Vagina (tissue), 2 donors: ENCODE measurements around the gene TPGS2.

Experiments used
- POLR2A ChIP-seq, 2 donors: fragments of 450-650 bp; IDR thresholded peaks; one replicate each; pipeline ENCODE4 v1.6.1; 2017; ENCODE audit warnings: antibody characterized with exemption in 2 of 2, mild to moderate bottlenecking in 2 of 2, moderate library complexity in 2 of 2
- POLR2AphosphoS5 ChIP-seq, 2 donors: sonication (generic); formaldehyde crosslinking; IDR thresholded peaks; one replicate each; pipeline ENCODE4 v1.9.0; 2017; ENCODE audit warnings: antibody characterized with exemption in 2 of 2, mild to moderate bottlenecking in 2 of 2, low read depth in 1 of 2; ENCODE audit not compliant: insufficient read depth in 1 of 2
- TF ChIP-seq, protein P1 (sequence below), 3 experiments: fragments of 450-650 bp in 2 of 3; fragments of 200-600 bp in 1 of 3; sonication (generic) in 1 of 3; IDR thresholded peaks; one replicate each; pipeline ENCODE4 v1.5.1; 2017 to 2019; ENCODE audit warnings: antibody characterized with exemption in 3 of 3, mild to moderate bottlenecking in 2 of 3, moderate library complexity in 2 of 3

DNA sequence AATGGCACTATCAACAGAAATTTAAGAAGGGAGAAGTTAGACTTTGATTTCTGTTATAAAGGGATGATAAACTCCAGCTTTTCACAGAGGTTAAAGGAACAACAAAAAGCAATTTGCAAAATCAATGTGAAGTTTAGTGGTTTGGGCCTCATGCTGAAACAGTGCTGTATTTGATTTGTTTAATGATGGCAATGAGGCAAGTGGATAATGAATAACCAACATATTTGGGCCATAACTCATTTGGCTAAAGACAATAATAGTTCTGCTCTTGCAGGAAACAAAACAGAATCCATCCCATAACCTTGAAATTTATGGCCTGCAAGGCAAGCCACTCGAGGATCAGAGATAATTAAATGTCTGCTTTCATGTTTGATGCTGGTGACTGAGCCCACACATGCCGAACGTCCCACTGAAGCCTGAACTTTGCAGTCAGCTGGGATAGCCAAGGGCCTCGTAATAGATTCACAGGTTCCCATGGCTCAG, 56.5 kb downstream of the TPGS2 start:
- TF ChIP-seq, protein P1, sequence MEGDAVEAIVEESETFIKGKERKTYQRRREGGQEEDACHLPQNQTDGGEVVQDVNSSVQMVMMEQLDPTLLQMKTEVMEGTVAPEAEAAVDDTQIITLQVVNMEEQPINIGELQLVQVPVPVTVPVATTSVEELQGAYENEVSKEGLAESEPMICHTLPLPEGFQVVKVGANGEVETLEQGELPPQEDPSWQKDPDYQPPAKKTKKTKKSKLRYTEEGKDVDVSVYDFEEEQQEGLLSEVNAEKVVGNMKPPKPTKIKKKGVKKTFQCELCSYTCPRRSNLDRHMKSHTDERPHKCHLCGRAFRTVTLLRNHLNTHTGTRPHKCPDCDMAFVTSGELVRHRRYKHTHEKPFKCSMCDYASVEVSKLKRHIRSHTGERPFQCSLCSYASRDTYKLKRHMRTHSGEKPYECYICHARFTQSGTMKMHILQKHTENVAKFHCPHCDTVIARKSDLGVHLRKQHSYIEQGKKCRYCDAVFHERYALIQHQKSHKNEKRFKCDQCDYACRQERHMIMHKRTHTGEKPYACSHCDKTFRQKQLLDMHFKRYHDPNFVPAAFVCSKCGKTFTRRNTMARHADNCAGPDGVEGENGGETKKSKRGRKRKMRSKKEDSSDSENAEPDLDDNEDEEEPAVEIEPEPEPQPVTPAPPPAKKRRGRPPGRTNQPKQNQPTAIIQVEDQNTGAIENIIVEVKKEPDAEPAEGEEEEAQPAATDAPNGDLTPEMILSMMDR (IDR thresholded peaks at IDR 0.05), result no peak
- no peak for TF ChIP-seq POLR2AphosphoS5 (IDR thresholded peaks at IDR 0.05; ENCODE audit: insufficient read depth in 1 of 2, low read depth in 1 of 2)
- no peak for TF ChIP-seq POLR2A (IDR thresholded peaks at IDR 0.05)
